Urothelium cell line (cell line): ENCODE measurements around the gene TFG.
A peak's percentile ranks its signal among the peaks of the same experiment; 100 is the strongest.

Source experiments
- DNase-seq: peaks from one replicate; pipeline ENCODE4 v3.0.0; 2011; ENCODE audit warnings: low spot score, mixed read lengths
- FAIRE-seq: peaks from 2 replicates; lab custom pipeline; 2011; peaks lifted over from hg19 to GRCh38; lab: Jason Lieb, UNC

Gene TFG

DNA sequence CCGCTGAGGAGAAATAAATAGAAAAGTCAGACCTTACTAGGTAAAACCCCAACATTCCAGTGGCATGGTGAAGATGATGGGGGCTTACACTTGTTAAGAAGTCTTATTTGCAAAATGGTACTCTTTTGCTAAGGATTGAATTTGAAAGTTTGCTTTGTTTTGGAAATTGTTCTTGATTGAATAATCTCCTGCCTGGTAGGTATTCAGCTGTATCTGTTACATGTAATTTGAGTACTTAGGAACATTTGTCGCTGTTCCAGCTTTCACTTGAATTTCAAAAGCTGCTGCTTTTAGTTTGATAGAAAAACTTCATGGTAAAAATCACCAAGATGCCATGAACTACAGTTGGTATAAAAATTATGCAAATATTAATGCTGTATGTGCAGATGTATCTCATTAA lies 44.6 kb downstream of the TFG start:
- no peak for DNase-seq
- no peak for FAIRE-seq

DNA sequence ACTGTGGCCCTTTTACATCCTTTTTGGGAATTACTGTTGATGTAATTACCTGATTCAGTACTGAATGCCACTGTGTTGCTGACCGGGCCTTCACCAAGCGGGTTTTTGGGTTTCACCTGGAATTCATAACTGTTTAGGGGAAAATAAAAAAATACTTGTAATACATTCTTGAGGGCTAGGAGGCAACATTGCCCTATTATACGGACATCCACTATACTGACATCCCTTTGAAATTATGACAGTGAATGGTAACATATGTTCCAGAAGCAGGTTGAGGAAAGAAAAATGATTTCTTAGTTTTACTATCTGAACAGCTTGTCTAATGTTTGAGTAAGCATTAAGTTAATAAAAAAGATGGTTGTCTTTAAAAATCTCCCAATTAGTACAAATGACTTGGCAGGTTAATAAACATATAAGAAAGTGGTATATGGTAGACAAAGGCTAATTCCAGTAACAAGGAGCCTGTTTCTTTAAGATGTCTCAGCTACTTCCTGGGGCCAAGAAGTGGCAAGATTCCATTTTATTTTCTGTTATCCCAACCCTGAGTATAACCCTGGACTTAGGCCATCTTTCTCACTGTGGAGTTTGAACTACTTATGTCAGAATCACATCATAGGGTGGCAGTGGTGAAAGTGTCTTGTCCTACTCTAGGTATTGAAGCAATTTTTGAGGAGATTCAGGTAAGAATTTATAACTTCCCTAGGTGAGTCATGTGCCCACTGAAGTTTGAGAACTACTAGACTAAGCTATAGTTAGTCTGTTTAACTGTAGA lies 45.5 kb downstream of the TFG start:
- no peak for DNase-seq
- FAIRE-seq, result no peak

DNA sequence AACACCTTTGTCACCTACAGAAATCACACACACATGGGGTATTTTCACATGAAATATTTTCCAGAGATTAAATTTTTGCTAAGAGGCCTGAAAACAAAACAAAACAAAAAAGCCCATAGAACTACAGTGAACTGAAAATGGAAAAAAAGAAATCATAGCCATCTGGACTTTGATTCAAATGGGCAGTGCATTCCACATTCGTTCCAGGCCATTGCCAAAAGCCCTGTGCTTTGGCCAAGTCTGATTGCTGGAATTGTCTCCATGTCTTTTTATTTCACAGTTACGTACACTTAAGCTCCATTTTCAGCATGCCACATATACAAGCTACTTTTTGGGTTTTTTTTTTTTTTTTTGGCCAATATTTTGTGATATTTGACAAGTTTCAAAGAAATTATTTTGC lies 47.1 kb downstream of the TFG start:
- no peak for DNase-seq
- FAIRE-seq, result no peak

DNA sequence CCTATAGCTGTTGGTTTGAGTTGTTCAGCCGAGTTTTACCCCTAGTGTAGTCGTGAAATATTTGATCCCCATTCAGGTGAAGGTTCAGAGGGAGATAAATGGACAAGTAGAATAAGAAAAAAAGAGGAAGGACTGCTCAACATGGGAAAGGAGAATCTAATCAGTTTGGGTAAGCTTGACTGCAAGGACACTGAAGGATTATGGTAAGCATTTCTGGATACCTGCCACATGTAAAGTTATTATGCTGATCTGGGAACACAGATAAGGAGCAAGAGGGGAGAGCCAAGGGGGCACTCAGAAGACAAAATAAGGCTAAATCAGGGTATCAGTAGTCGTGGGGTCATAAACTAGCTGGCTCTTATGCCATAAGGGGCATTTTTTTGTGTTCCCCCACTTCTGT lies 49.9 kb downstream of the TFG start:
- DNase-seq, result no peak
- no peak for FAIRE-seq

DNA sequence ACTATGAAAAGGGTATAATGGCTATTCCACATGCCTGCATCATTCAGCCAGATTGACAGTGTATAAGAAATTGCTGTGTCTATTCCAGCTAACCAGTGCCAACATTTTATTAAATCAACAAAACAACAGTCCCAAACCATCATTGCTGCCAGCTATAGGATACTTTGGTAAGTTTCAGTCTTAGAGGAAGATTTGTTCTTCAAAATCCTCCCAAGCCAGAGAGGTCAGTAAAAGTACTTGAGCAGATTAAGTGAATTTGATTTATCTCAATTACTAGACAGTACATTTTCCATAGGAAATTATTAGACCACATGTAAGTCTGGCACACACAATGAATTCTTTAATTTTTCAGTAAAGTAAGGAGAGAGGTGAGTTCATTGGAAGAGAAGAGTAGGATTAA lies 50.7 kb downstream of the TFG start:
- FAIRE-seq, result no peak

DNA sequence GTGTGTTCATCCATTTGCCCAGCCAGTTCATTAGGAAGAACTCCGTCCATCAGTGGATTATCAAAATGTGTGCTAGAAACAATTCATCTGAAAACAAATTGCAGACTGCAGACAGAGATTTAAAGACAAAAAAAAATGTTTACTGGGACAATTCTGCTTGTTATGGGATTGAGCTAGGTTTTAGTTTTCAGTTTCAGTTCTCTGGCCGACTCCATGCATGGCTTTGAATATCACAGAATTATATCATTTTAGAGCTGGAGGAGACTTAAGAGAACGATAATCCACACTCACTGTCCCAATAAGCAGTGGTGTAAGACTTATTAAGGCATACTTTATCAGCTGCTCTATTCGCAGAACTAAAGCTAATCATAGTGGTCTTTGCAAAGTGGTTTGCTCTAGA lies 51.1 kb downstream of the TFG start:
- no peak for DNase-seq
- no peak for FAIRE-seq

More for the DNA sequence above, 50.7 kb downstream of the TFG start:
- DNase-seq, result no peak

DNA sequence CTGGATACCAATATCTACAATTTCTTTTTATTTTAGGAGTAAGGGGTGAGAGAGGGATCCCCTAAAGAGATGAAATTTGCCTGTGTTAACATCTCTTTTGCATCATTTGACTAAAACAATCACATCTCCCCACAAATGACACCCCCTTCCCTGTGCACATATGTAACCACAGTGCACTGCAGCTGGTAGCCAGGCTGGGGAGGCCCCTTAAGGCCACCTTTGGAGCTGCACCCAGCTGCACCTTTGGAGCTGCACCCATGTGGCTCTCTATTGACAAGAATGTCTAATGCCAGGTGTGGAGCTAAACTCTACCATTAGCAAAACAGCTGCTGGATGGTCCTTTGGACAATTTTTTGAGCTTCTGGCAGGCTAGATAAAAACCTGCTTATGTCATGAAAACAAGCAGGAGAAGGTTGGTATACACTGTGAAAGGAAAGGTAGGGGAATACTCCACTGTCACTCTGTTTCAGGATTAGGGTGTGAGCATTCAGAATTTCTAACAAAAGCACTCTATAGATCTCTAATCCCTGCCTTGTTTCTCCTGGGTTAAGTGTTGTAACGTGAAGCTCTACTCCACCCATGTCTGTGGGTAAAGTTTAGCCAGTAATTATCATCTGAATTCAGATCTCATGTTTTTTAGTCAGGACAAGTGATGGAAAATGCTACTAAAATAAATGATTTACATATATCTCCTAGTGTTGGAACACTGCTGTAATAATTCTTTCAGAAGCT lies 52.1 kb downstream of the TFG start:
- DNase-seq, result peak; percentile 17
- FAIRE-seq, result peak; percentile 70

DNA sequence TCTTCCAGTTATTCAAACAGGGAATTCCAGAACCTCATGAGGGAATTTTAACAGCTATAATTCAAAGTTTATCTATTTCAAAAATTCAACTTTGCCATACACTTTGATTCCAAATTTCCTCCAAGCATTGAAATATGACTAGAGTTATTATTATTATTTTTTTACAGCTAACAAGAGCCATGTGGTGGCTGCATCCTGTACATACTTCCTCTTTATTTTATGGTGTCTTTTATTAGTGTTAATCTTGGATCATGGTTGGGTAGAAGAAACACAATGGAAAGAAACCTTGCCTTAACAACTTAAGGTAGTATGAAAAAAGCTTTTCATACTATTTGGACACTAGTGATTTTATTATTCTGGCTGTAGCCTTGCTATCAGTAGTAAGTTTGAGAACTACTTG lies 52.7 kb downstream of the TFG start:
- FAIRE-seq (no peak), DNase-seq (no peak)

DNA sequence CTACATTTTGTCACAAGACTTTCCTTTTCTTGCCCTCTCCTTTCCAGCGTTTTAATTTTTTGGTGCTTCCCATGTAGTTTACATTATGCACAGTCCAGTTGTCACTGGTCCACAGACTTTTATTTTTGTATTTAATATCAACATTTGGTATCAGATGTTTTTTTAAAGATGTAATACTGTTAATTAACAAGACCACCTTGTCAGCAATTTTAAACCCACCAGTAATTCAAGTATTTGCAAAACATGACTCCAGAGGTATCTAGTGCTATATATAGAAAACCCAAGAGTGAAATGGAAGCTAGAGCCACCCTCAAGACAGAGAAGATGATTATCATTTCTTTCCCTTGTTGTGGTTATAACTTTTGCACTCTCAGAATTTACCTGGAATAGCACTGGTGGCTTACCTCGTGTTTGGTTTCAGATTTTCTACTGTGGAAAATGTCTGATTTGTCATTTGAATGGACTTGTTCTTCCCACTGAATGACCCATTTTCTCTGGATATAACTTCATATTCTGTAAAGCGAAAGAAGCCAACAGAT lies 56.2 kb downstream of the TFG start:
- FAIRE-seq (no peak), DNase-seq (no peak)

DNA sequence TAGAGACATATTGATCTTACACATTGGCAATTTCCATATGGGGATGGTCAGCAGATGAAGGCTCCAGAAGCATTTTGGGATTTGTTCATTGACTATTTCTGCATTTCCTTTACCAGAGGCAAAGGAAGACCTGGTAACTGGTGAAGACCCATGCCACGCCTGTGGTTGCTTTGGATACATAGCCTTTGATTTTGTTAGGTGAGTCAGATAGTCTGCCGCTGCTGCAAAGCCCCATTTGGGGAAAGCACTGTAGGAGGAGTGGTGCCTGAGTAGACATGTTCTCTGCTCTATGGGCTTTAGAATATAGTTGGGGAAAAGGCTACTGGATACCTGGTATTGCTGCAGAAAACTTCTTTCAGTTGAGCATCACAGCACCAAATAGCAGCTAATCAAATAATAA lies 56.8 kb downstream of the TFG start:
- DNase-seq (no peak), FAIRE-seq (no peak)

DNA sequence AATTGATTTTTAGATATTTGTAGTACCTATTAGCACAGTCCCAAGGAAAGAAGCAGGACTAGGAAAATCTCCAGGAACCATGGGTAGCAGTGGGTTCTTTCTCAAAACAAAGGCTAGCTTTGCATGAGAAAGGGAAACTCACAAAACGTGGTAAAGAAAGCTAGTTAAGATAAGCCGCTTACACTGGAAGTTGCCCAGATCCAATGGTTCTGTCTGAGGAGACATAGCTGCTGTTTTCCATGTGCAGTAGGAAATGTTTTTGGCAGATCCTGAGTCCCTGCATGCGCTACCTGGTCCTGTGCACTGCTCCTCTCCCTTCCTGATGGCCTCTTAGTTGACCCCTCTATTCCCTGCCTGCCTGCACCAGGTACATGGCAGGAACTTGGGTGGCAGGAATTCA lies 60.4 kb downstream of the TFG start:
- DNase-seq (no peak), FAIRE-seq (no peak)

DNA sequence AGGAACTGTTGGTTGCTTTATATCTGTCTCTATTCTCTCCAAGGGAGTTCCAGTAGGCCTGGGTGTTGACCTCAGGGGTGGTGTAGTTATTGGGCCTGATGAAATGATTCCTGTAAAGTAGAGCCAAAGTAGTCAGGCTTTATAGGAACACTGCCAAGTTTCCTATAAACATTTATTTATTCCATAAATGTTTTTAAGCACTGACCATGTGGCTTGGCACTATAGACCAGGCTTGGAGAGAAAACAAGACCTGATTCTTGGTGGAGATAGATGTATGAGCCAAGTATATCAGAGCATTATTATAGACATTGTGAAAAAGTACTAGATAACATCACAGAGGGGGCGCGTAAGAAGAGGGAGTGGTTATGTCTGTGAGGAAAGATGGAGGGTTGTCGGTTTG lies 65.9 kb downstream of the TFG start:
- no peak for FAIRE-seq
- DNase-seq, result no peak

DNA sequence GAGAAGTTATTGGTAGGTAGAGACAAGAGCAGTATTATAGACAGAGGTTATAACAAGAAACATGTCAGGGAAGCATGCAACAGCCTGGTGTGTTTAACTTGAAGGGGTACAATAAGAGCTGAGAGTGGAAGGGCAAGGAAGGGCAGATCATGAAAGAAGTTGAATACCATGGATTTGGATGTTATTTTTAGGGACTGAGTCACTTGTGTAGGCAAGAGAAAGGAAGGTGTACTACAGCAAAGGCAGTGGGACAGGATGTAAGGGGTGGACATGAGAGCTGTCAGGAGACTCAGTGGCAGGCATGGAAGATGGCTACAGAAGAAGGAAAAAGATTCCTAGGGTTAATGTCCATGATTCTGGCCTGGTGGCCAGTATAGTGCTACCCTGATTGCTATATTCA lies 66.4 kb downstream of the TFG start:
- peak; percentile 94 for FAIRE-seq
- DNase-seq, result no peak

DNA sequence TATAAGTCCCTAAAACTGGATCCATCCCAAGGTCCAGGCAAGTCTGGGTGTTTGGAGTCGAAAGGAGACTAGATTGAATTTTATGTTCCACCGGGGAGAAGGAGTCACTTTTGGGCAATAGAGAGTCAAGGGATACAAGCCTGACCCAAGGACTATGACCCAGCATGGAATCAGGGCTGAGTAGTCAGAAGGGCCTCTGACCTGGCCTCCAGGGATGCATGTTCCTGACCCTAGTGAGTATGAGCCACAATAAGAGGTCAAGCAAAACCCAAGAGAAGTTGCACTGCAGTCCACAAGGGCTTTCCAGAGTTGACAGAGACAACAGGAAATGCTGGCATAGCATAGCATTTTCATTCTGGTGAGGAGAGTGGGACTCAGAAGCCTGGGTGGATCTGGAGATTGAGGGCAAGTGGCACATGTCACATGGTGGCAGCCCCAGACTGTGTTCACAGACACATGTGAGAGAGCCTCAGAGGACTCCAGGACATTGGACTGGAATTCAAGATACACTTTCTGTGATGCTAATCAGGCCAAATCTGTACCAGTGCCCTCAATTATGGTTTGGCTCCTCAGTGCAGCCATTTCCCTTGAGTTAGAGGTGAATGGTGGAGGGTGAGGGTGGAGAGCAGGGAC lies 66.9 kb downstream of the TFG start:
- FAIRE-seq (no peak), DNase-seq (no peak)

DNA sequence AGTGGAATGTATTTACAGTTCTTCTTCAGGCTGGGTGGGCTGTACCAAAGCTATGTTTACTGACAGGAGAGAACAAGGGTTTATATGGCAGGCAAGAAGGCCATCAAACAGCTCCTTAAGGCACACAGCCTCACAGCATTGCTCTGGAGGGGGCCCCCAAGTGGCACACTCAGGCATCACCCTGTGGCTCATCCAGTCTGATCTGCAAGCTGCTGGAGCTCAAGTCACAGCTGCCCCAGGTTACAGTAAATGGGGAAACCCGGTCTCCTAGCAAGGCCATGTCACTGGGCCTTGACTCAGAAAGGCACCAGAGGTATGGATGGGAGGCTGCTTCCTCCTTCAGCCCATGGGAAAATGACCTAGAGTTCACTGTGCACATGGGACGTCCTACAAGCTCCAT lies 67.5 kb downstream of the TFG start:
- DNase-seq (no peak), FAIRE-seq (no peak)

DNA sequence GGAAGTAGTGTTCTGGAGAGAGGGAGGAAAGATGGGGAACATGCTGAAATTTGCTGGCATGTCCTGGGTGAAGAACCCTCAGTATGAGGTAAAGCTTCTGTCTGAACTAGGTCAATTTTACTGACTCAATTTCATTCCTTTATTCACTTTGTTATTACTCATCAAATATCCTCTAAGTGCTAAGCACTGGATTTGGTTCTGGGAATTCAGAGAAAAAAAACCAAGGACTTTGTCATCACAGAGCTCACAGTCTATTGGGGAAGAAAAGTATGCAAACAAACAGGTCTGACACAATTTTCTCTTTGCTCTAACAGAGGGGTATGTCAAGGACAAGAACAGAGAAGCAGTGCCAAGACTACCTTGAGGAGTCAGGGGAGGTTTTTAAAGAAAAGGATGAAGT lies 68.0 kb downstream of the TFG start:
- no peak for DNase-seq
- FAIRE-seq, result no peak

DNA sequence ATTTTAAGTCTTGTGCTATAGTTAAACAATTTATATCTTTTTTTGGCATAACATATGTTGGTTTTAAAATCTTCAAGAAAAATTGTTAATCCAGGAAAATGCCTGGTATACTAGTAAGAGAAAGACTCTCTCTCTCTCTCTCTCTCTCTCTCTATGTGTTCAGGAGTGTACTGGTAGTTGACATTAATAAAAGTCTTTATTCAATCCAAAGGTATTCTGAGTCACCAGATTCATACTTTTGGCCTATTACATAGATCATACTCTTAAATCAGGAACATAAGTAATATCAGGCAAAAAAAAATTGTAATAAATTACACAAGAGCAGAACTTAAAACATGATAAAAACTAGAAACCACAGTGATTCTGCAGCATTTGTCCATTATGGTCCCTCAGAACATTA lies 70.2 kb downstream of the TFG start:
- no peak for DNase-seq
- no peak for FAIRE-seq

DNA sequence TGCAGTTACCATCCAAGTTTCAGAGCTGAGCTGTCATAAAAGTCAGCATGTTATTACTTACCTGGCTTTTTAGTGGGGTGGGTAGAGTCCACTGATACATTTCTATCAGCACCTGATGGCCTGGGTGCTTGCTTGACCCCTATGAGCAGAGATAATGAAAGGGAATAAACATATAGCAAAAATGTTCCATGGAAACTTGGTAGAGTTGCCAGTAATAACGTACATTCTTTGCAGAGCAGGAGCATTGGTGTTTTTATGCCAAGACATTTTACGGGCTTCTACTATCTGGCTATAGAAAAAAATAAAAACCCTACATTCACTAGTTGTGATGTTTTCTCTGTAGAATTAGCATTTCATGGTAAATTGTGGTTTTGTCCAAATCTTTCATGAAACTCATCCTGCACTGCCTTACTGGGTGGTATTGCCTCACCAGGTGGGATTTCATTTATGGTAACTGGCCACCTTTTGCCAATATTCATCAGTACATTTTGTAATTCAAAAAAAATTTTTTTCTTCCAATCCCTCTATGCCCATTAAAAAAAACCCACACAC lies 70.9 kb downstream of the TFG start:
- no peak for DNase-seq
- FAIRE-seq, result no peak

DNA sequence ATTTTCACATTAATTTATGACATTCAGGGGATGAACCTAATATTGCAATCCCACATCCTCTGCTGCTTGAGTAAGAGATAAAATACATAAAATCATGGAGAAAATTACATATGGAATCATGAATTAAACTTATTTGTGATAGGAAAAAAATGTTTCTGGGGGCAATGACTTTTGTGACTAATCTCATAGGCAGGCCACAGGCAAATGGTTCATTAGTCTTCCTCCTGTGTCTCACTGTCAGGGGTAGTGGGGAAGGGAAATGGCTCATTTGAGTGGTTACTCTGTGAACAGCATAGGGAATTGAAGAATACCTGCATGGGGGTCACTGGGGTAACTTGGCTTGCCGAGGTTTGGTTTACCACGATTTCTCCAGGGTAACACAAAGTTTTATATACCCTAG lies 72.0 kb downstream of the TFG start:
- no peak for FAIRE-seq
- DNase-seq, result no peak

DNA sequence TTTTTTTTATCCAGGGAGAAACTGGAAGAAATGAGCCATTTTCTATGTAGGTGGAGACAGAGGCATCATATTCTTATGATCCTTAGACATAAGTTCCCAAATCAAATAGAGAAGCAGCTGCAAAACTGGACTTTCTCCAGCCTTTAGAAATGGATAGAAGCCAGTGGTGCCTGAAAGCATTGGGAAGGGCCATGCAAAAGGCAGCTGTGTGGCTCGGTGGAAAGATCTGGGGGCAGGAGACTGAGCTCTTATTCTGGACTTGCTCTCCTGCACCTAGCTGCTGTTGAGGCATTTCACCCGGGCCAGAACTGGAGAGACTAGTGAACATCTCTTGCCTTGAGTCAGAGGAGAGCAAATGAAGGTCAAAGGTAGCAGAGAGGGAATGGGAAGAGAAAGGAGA lies 73.1 kb downstream of the TFG start:
- FAIRE-seq (no peak), DNase-seq (no peak)

DNA sequence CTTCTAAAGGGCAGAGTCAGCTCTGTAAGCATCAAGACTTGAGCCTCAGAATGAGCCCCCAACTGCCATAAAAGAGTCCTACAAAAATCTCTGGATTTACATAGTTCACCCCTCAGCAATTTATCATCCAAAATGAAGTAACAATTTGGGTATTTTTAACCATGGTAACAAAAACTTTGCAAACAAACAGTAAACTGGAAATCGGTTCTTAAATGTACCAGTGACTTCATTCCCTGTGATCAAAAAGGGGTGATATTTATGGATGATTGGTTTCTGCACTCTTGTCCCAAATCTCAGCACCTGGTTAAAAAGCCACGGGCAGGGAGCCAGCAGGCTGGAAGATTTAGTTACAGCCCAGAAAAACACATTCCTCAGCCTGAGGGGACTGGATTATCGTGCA lies 73.6 kb downstream of the TFG start:
- DNase-seq (no peak), FAIRE-seq (no peak)

DNA sequence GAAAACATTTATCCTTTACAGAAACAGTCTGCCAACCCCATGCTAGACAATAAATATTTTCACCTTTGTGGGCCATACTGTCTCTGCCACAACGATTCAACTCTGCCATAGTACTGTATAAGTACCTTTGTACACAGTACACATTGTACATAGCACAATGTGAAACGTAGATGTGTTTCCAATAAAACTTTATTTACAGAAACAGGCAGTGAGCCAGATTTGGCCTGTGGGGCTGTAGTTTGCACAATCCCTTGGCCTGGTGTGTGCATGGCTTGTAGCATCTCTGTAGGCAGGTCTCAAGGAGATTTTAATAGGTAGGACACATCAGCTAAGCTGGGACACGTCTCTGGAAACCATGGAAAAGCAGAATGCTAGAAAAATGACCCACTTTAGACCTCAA lies 74.3 kb downstream of the TFG start:
- no peak for DNase-seq
- FAIRE-seq, result peak; percentile 93
